B cell (primary cell): ENCODE results near the gene FARP1. TPM values are rescaled to one million over a fixed set of nuclear protein-coding genes. Genes with fewer than 3 reads are reported as not detected.

Experiments
- ATAC-seq: fragments of 200-7000 bp; cut with Tn5 transposase; one replicate; pipeline ENCODE4 v1.10.0; 2021; ENCODE audit warnings: low read depth, mild to moderate bottlenecking, moderate number of reproducible peaks, moderate library complexity
- CTCF ChIA-PET: fragments of 350-600 bp; sonication (Branson Sonifier 250); formaldehyde crosslinking; loops from one replicate; lab custom pipeline; 2021; ENCODE audit warnings: antibody characterized with exemption, inconsistent platforms; lab: Charles Lee
- POLR2A ChIA-PET: fragments of 350-600 bp; sonication (Branson Sonifier 250); formaldehyde crosslinking; loops from one replicate; lab custom pipeline; 2021; ENCODE audit warnings: antibody characterized with exemption; lab: Charles Lee
- DNase-seq: peaks from one replicate; pipeline ENCODE4 v3.0.0; 2013
- H2AFZ ChIP-seq: 2 replicates; pipeline ENCODE4 v1.6.1; 2012; ENCODE audit warnings: mild to moderate bottlenecking, low read depth, low read length; ENCODE audit not compliant: insufficient read depth, poor library complexity, severe bottlenecking
- H3K27ac ChIP-seq, 2 donors: 1 replicate in 1 of 2; 2 replicates in 1 of 2; pipeline ENCODE4 v1.5.1; 2012 to 2013; ENCODE audit warnings: low read length in 2 of 2, mild to moderate bottlenecking in 2 of 2, moderate library complexity in 1 of 2
- H3K27me3 ChIP-seq, 4 experiments: fragments of 200-600 bp in 1 of 4; sonication (generic) in 1 of 4; replicated peaks in 1 of 4; 1 replicate in 2 of 4; 2 replicates in 2 of 4; pipeline versions ENCODE4 v1.6.1 to v1.7.0; 2013 to 2016; ENCODE audit warnings: low read length in 3 of 4, mild to moderate bottlenecking in 2 of 4, mixed read lengths in 1 of 4, moderate library complexity in 1 of 4; ENCODE audit not compliant: insufficient read depth in 4 of 4, control insufficient read depth in 3 of 4; ENCODE audit errors: control extremely low read depth in 1 of 4
- H3K36me3 ChIP-seq, 2 experiments: replicated peaks in 1 of 2; 1 replicate in 1 of 2; 2 replicates in 1 of 2; pipeline versions ENCODE4 v1.6.1 to v1.7.1; 2013; ENCODE audit warnings: low read length in 1 of 2; ENCODE audit not compliant: insufficient read depth in 2 of 2, control insufficient read depth in 1 of 2; ENCODE audit errors: control extremely low read depth in 1 of 2, extremely low read depth in 1 of 2
- H3K4me1 ChIP-seq, 2 donors: fragments of 200-600 bp in 1 of 2; sonication (generic) in 1 of 2; 1 replicate in 1 of 2; 2 replicates in 1 of 2; pipeline versions ENCODE4 v1.5.1 to v1.6.1; 2013 to 2017; ENCODE audit warnings: low read length in 2 of 2; ENCODE audit not compliant: control insufficient read depth in 2 of 2, insufficient read depth in 2 of 2
- H3K4me2 ChIP-seq: replicated peaks from 2 replicates; pipeline ENCODE3; 2012; ENCODE audit warnings: mild to moderate bottlenecking, low read depth, low read length; ENCODE audit not compliant: poor library complexity, severe bottlenecking
- H3K4me3 ChIP-seq, 5 experiments: fragments of 200-600 bp in 1 of 5; sonication (generic) in 1 of 5; 1 replicate in 3 of 5; 2 replicates in 2 of 5; pipeline versions ENCODE4 v1.5.1 to v1.7.0; 2011 to 2016; ENCODE audit warnings: low read length in 4 of 5, mild to moderate bottlenecking in 4 of 5, low read depth in 2 of 5, control low read depth in 1 of 5, moderate library complexity in 1 of 5; ENCODE audit not compliant: insufficient read depth in 1 of 5; ENCODE audit errors: control extremely low read depth in 1 of 5, extremely low read depth in 1 of 5
- H3K79me2 ChIP-seq: fragments of 200-600 bp; sonication (generic); one replicate; pipeline ENCODE4 v1.6.0; 2016; ENCODE audit warnings: low read length; ENCODE audit not compliant: control insufficient read depth, insufficient read depth
- H3K9ac ChIP-seq: fragments of 200-600 bp; sonication (generic); 2 replicates; pipeline ENCODE4 v1.6.1; 2017; ENCODE audit warnings: mild to moderate bottlenecking, low read length, moderate library complexity
- H3K9me3 ChIP-seq, 3 donors: one replicate each; pipeline versions ENCODE4 v1.6.1 to v1.7.1; 2013; ENCODE audit warnings: low read length in 2 of 3; ENCODE audit not compliant: control insufficient read depth in 2 of 3, insufficient read depth in 1 of 3; ENCODE audit errors: control extremely low read depth in 1 of 3
- H4K20me1 ChIP-seq: 2 replicates; pipeline ENCODE4 v1.6.0; 2012; ENCODE audit warnings: mild to moderate bottlenecking, low read length; ENCODE audit not compliant: insufficient read depth, control insufficient read depth, poor library complexity, severe bottlenecking
- H3K27ac Mint-ChIP-seq: one replicate; pipeline ENCODE4 v1.8.0; 2021; ENCODE audit warnings: mixed read lengths
- H3K27me3 Mint-ChIP-seq: one replicate; pipeline ENCODE4 v1.8.0; 2021; ENCODE audit warnings: mixed read lengths
- H3K4me1 Mint-ChIP-seq: one replicate; pipeline ENCODE4 v1.8.0; 2021; ENCODE audit warnings: mixed read lengths
- H3K4me3 Mint-ChIP-seq: one replicate; pipeline ENCODE4 v1.8.0; 2021; ENCODE audit warnings: mixed read lengths
- H3K9me3 Mint-ChIP-seq: one replicate; pipeline ENCODE4 v1.8.0; 2022; ENCODE audit warnings: mixed read lengths; ENCODE audit not compliant: insufficient read depth
- EZH2 ChIP-seq: IDR thresholded peaks from 2 replicates; pipeline ENCODE4 v1.6.1; 2012; ENCODE audit warnings: borderline replicate concordance, low read depth, mild to moderate bottlenecking, moderate library complexity, low read length; ENCODE audit not compliant: insufficient read depth, poor library complexity, severe bottlenecking
- WGBS: methylation state at CpG from one replicate; pipeline ENCODE4 v1.1.5; 2013; ENCODE audit warnings: missing lambda C conversion rate; ENCODE audit not compliant: insufficient coverage; 5-methylcytosine and 5-hydroxymethylcytosine counted together
- intact Hi-C: fragments of 100-400 bp; cut with micrococcal nuclease; formaldehyde crosslinking; loops from one replicate; pipeline ENCODE4 v1.10.0; 2022
- polyA plus RNA-seq: library from polyadenylated mRNA; depleted of rRNA; stranded (reverse); fragments of >200 nt; gene quantifications from 2 replicates; pipeline ENCODE4 v1.2.3, GENCODE V29; 2012
- total RNA-seq, 2 donors: library from RNA; stranded (reverse); fragments of 120-200 nt in 1 of 2; gene quantifications; 1 replicate in 1 of 2; 2 replicates in 1 of 2; pipeline versions ENCODE4 v1.2.3 to v1.2.4, GENCODE V29; 2013 to 2022
- TF ChIP-seq, protein P1 (sequence below): fragments of 200-600 bp; IDR thresholded peaks from one replicate; pipeline ENCODE4 v1.8.0; 2022; ENCODE audit warnings: antibody characterized with exemption, mild to moderate bottlenecking

Gene FARP1
- total and polyA plus RNA-seq, 2 donors (not counting 1 experiment from before 2014, with no cell fraction given), result 0.15 to 1.5 TPM

DNA sequence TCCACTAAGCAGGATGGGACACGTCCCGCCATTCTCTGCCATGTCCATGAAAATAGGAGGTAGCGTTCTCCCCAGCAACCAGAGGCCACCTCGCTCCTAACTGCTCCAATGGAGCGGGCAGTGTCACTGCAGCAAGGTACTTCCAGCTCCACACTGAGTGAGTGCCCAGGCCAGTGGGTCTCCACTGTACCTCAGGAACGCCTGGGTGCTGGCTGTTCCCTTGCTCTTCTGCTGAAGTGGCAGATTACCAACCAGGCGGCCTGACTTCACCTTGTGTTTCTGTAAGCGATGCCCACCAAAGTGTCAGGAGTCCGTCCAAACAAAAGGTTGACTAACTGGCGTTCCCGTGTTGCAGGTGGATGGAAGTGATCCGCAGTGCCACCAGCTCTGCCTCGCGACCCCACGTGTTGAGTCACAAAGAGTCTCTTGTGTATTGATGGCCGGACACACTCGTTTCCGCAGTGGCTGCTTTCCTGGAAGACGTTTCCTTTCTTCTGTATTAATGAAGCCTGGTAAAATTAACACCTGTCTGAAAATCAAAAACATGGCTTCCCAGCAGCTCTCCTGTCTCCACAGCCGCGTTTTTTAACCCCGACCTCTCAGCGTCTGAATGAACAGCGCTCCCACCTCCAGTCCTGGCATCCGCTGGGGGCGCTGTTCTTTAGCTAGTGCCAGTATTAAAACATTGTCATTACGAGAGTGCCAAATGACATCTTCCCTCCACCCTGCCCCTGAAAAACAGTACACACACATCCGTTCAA lies 305.2 kb downstream of the FARP1 start:
- Histone ChIP-seq H3K27ac (no peak overlapping the region), H2AFZ (no peak overlapping the region), H3K79me2 (no peaks in the 10 kb centered on the region), H3K9me3 (no peaks in the 10 kb centered on the region), H3K4me2 (no peak overlapping the region), H4K20me1 (peaks cover 5% of the 10 kb centered on the region), H3K36me3 (peaks cover 0 to 28% of the 10 kb centered on the region in 2 experiments), H3K4me3 (no peak overlapping the region), H3K27me3 (no peaks in the 10 kb centered on the region), H3K4me1 (peaks cover 9 to 12% of the 10 kb centered on the region in 2 donors), H3K9ac (no peak overlapping the region)
- Mint-ChIP-seq H3K4me3 (no peak overlapping the region), H3K9me3 (no peaks in the 10 kb centered on the region), H3K27me3 (no peaks in the 10 kb centered on the region), H3K27ac (peak overlapping the region; percentile 53), H3K4me1 (peaks cover 11% of the 10 kb centered on the region)
- DNase-seq, result peak; percentile 20
- no peak for ATAC-seq
- ChIA-PET CTCF (interaction anchor here (0.9 to 8.6 kb wide), 8 partner anchors 8 to 385 kb away, joined by 3 to 268 read pairs (median 3); no protein-coding TSS in a partner anchor), POLR2A (interaction anchor here (0.6 to 0.7 kb wide), 2 partner anchors 90 to 116 kb away, joined by 3 to 7 read pairs; no protein-coding TSS in a partner anchor)
- no peak for TF ChIP-seq EZH2
- TF ChIP-seq, protein P1, sequence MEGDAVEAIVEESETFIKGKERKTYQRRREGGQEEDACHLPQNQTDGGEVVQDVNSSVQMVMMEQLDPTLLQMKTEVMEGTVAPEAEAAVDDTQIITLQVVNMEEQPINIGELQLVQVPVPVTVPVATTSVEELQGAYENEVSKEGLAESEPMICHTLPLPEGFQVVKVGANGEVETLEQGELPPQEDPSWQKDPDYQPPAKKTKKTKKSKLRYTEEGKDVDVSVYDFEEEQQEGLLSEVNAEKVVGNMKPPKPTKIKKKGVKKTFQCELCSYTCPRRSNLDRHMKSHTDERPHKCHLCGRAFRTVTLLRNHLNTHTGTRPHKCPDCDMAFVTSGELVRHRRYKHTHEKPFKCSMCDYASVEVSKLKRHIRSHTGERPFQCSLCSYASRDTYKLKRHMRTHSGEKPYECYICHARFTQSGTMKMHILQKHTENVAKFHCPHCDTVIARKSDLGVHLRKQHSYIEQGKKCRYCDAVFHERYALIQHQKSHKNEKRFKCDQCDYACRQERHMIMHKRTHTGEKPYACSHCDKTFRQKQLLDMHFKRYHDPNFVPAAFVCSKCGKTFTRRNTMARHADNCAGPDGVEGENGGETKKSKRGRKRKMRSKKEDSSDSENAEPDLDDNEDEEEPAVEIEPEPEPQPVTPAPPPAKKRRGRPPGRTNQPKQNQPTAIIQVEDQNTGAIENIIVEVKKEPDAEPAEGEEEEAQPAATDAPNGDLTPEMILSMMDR, result no peak
- intact Hi-C loops, result loop anchor here (10.0 kb wide), 1 partner anchor 127 kb away; the partner anchor contains the start of gene STK24
- WGBS, result 88% methylated on average over 28 of the region's 28 CpGs

DNA sequence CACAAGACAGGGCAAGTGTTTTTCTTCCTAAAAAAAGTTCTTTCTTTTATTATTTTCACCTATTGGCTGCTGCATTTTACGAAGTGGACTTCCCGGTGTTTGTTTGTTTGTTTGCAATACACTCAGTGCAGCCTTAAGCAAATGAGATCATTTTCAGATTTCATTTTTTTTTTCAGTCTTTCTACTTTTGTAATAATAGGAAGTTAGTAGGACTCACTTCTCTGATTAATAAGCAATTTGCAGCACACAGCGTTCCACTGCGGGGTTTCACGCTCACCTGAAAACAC lies 305.7 kb downstream of the FARP1 start:
- Histone ChIP-seq H3K36me3 (peaks cover 0 to 33% of the 10 kb centered on the region in 2 experiments), H3K27me3 (no peaks in the 10 kb centered on the region), H3K79me2 (no peaks in the 10 kb centered on the region), H3K4me2 (no peak overlapping the region), H3K4me3 (no peak overlapping the region), H2AFZ (no peak overlapping the region), H4K20me1 (peaks cover 5% of the 10 kb centered on the region), H3K9ac (no peak overlapping the region), H3K27ac (no peak overlapping the region), H3K9me3 (no peaks in the 10 kb centered on the region), H3K4me1 (peaks cover 9 to 12% of the 10 kb centered on the region in 2 donors)
- no peaks in the 10 kb centered on the region for H3K27me3 Mint-ChIP-seq
- H3K9me3 Mint-ChIP-seq, result no peaks in the 10 kb centered on the region
- no peak for DNase-seq
- intact Hi-C loops, result loop anchor here (10.0 kb wide), 1 partner anchor 126 kb away; the partner anchor contains the start of gene STK24
- H3K4me1 Mint-ChIP-seq, result peaks cover 11% of the 10 kb centered on the region
- H3K27ac Mint-ChIP-seq, result no peak overlapping the region
- H3K4me3 Mint-ChIP-seq, result no peak overlapping the region
- ATAC-seq, result no peak
- WGBS, result no CpG with 5 or more reads among the region's 5 CpGs
- no peak for TF ChIP-seq EZH2
- TF ChIP-seq, protein P1, result no peak
- ChIA-PET POLR2A (interaction anchor here (0.7 kb wide), 1 partner anchor 116 kb away, joined by 3 read pairs; no protein-coding TSS in a partner anchor), CTCF (interaction anchor here (0.9 to 8.6 kb wide), 4 partner anchors 18 to 384 kb away, joined by 3 to 268 read pairs (median 3); no protein-coding TSS in a partner anchor)
